ENCODE results near the gene PLPP3. TPM values are rescaled to one million over a fixed set of nuclear protein-coding genes. Genes with fewer than 3 reads are reported as not detected.

PLPP3 gene
- total and polyA plus RNA-seq, 9 of the 15 experiments (the other 6 are each of a cell fraction or from before 2014, with no cell fraction given), result 0.07 to 0.54 (median 0.20) TPM

DNA sequence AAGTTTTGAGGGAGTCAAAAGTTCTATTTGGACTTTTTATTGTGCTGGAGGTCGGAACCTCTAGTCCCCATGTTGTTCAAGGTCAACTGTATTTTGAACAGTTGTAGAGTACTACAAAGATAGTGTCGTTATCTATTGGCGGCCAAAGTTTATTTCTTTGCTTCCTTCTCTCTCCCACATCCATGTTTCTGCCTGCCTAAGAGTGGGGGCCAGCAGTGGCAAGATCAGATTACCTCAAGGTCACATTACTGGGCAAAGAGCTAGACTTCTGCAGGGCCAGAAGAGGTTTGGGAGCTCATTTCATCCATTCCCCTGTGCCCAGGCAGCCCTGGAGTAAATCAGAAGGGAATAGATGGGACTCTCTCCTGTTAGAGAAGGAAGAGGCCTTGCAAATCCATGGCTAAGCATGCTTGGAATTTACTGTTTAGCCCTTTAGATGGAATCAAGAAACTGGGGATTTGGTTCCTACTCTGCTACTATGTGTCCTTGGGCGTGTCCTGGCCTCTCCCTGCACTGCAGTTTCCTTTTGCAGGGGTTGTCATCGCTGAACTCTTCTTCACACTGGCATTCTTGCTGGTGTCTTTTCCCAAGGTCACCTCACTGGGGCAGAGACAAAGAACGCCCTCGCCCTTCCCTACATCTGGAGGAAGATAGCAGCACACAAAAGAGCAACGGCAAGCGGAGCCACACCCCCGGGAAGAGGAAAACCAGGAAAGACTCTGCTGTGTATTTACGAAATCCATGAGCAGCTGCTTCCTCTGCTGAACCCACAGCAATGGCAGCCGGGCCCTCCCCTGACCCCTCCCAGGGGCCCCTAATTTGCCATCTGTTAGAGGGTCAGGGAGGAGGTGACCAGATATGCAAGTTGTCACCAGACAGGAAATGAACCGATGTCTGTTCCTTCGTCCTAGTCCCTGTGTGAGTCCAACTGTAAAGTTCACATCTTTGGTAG lies 73.3 kb downstream of the PLPP3 start (continued):
- peak; percentile 33; the same call in 1 of the 2 replicates for TF ChIP-seq ZNF592 (IDR thresholded peaks at IDR 0.05)
- TF ChIP-seq TCFL5 (CRISPR knock-in tag; conservative IDR thresholded peaks at IDR 0.05), result no peak
- TF ChIP-seq NFIX (CRISPR knock-in tag; IDR thresholded peaks at IDR 0.05; ENCODE audit: low read depth), result no peak
- TF ChIP-seq NR2C2 (CRISPR knock-in tag; IDR thresholded peaks at IDR 0.05), result no peak
- TF ChIP-seq NR2C2 (tag; IDR thresholded peaks at IDR 0.05), result peak; percentile 50; the same call in 1 of the 2 replicates
- no peak for TF ChIP-seq ZNF146 (CRISPR knock-in tag; IDR thresholded peaks at IDR 0.05; ENCODE audit: unreplicated experiment)
- peak; percentile 61; the same call in 1 of the 2 replicates for TF ChIP-seq FOXJ2 (tag; IDR thresholded peaks at IDR 0.05)
- TF ChIP-seq ZNF239 (CRISPR knock-in tag; IDR thresholded peaks at IDR 0.05), result peak; percentile 5; the same call in 1 of the 2 replicates
- TF ChIP-seq KLF16 (IDR thresholded peaks at IDR 0.05), result no peak
